ENCODE measurements around the gene STAC.
"Not testable (repeated sequence)": the region's sequence is repeated elsewhere in the genome, so short reads cannot be mapped to it uniquely, and the experiment has no call there.

STAC gene

DNA sequence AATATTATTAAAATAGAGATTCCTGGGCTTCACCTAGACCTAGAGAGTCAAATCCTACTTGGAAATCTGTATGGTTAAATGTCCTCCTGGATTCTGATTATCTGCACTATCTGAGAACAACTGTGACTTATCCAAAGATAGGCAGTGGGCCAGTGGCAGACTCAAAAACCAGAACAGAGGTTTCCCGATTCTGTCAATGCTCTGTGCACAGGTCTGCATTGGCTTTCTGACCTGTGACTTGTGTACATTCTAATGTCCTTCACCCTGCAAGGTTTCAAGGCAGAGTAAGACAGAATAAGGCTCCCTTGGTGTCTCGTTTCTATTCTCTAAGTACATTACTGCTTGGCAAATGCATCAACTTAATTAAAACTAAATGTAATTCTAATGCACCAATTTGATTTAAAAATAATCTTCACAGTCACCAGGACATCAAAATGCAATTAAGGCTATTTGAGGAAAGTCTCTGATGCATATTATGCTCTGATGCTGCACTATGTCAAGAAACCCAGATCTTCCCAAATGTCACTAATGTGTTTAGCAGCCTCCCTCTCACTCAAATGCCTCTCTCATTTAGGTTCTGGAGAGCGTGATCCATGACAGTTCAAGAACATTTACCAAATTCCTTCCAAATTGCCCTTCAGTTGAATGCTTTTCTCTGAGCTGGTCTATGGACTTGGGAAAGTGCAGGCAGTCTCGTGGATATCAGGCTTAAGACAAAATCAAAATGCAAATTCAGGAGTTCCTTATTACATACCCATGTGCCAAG, 140.1 kb downstream of the STAC start:
- no peak for DNase-seq

DNA sequence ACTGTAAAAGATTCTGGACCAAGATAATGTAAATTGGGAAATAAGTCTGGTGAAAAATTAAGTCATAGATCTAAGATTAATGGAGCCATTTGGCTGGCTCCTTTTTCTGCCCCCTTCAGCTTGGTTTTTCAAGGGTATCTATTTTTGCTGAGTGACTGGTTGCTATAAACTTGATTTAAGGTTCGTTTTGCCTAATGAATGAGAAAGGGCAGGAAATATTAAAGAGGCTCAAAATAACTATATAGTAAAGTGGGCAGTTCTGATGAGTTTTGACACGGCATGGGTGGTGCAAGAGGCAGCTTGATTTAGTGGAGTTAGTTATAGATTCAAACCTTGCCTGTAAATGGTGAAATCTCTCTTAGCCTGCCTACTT, 140.7 kb downstream of the STAC start:
- no peak for DNase-seq

DNA sequence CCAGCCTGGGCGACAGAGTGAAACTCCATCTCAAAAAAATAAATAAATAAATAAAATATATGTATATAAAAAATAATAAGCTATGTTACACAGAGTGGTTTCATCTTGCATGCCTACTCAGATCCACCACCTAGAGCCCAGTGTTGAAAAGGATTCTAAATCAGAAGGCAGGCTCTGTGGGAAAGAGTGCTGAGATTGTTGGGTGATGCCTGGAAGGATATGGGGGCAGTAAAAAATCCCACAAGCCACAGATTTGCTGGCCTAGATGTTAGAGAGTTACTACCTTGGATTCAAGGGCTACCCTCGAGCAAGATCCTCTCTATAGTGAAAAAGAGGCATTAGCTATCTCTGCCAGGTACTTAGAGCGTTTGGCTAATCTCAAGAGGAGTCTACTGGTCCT, 144.3 kb downstream of the STAC start:
- DNase-seq, result no peak

DNA sequence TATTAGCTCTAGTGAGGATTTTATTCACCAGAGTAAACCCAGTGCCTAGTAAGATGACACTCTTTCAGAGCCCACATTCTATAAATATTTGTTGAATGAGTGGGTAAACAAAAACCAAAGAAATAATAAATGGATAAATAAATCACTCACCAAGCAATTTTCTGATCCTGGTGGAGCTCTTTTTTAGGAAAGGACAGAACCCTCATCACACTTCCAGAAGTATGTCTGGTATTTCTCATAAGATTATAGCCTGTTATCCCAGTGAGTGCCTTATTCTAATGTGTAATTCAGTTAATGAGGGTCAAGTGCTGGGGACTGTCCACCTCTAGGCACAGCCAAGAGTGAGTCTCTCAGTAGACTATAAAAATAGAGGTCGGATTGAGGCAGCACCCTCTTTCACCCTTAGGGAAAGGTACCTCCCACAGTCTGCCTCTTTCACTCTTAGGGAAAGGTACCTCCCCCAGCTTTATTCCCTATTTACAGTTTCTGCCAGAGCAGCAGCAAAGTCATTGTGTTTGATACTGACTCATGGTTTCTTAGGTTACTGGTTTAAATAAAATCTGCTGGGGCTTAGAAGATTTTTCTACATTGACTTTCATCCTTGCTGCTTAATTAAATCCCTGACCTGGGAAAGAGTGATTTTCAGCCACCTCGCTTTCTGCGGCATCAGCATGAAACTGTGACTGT, 145.0 kb downstream of the STAC start:
- no peak for DNase-seq

DNA sequence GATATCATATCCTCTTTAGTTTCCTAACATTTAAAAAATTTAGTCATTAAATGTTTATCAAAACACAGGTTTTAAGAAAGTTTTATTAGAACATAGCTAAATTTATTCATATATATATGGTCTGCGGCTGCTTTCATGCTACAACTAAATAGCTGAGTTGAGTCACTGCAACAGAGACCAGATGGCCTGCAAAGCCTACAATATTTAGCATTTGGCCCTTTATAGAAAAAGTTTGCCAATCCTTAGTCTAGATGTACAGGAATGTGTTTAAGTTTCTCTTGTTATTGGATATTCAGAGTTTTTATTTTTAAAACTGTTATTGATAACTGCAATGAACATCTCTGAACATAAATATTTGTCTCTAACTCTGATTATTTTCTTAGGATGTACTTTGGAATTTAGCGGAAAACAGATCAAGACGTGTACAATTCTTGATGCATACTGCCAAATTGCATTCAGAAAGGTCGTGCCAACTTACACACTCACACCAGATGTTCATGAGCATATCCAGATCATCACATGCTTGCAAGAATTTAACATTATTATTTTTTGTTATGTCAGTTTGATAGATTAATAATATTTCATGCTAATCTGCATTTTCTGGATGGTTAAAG, 157.9 kb downstream of the STAC start:
- DNase-seq, result no peak

DNA sequence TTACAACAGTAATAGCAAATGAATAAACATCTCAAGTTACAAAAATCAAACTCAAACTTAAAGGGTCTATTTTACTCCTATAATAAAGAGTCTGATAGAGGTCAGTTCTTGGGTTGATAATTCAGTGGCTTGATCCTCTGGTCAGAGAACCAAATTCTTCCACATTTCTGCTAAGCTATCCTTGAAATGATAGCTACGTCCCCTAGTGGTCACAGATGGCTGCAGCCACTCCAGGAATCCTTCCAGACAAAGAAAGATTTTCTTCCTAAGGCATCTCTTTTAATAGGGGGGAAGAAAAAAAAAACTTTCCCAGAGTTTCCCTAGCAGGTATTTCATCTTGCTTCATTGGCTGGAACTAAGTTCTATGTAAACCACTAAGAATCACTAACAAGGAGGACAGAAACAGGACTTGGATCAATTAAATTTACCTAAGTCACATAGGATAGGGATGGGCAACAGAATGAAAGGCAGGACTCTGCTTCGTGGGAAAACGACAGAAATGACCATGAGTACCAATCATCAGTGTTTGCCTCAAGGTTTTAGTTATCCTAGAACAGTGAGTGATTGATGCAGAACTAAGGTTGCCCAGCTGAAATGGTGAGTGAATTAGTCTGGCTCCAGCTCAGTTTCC, 160.7 kb downstream of the STAC start:
- no peak for DNase-seq

DNA sequence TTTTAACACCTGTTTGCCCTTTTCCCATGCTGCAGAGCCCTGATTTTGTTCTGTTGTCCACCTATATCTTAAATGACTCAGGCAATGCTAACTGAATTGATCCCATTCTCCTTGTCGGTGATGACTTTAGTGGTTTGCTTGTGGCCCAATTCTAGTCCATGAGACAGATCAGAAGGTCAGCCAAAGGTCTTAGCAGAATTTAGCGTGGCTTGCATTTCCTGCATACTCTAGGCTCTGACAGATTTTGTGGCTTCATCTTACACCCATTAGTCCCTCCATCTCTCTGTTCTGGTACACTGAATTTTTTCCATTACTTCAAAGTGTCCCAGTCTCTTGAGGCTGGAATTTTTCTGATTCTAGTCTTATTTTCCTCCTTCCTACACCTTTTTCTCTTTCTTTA, 161.9 kb downstream of the STAC start:
- no peak for DNase-seq

DNA sequence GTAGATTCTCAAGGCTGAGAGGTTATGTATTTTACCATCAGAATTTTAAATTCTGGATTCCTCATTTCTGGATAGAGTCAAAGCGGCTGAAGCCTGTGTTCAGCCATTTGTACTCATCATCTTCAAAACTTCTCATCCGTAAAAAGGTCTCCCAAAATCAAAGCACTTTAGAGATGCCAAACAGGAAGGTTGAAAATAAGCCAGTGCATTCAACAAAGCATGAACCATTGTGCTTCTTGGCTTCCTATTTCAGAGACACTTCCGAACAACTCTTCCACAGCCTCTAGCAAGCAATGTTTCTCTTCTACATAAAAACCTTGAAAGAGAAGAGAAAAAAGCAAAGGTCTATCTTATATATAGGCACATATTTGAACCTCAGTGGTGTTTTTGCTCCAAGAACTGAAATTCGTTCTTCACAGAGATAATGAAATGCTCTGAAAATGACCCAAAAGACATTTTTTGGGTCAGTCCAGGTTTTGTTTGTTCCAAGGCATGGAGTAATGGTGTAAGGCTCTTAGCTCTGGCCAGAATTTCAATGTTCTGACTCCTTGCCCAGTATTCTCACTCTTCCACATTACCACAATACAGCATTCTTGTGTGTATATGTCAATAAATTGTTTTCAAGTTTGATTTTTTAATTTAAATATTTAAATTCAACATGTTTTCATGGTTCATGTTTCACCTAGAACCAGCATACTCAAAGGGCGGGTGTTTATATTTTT, 163.1 kb downstream of the STAC start:
- DNase-seq, result no peak

DNA sequence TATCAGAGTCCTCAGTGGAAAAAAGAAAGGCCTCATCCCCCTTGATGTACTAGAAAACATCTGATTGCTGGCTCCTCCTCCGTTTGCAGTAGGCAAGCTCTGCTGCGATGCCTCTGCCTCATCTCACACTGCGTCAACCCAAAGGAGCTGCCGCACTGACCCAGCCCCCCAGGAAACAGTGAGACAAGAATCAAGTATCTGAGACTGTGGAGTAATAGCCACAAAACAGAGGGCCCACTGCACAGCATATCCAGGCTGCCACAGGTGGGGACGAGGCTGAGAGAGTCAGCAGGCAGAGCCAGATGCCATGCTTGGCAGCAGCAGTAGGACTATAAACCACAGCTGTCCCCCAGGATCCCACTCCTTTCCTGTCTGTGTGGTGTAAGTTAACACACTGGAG, 165.9 kb downstream of the STAC start:
- no peak for DNase-seq

DNA sequence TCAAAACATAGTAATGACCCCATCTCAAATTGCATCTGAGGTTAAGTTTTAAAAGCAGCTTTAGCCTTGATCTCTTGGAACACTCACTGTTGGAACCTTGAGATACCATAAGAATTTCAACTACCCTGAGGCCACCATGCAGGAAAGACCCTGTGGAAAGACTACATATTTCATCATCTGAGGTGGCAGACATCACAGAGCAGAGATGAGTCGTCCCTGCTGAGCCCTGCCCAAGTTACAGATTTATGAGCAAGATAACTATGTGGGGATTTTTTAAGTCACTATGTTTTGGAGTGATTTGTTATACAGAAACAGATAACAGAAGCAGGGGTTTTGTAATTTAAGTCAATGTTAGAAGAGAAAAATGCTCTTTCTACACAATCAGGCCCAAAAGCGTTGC, 168.4 kb downstream of the STAC start:
- DNase-seq, result no peak

DNA sequence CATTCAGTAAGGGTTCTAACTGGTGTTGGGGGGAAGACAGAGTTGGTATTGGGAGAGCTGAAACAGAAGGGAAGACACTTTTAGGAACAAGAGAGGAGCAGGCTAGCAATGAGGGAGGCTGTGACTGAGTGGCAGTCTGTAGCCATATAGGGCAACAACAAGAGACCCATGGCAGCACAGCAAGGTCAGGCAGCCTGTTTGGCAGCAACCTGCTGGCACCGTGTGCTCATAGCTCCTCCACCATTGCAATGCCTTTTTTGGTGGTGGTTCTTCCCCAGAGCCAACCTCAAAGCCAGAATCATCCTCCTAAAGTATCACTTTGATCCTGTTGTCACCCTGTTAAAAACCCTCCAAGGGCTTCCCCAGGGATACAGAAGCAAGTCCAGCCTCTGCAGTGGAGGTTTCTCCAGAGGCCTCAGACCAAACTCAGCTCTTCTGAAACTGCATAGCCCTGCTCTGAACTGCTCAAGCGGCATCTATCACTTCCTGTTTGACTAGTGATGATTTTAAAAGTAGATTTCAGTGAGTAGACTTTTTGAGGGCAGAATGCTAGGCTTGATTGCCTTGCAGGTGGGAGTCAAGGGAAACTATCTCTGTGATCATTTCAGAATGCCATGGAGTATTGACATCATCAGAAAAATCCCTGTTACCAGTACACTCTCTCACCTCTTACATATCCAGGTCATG, 176.9 kb downstream of the STAC start:
- no peak for DNase-seq

DNA sequence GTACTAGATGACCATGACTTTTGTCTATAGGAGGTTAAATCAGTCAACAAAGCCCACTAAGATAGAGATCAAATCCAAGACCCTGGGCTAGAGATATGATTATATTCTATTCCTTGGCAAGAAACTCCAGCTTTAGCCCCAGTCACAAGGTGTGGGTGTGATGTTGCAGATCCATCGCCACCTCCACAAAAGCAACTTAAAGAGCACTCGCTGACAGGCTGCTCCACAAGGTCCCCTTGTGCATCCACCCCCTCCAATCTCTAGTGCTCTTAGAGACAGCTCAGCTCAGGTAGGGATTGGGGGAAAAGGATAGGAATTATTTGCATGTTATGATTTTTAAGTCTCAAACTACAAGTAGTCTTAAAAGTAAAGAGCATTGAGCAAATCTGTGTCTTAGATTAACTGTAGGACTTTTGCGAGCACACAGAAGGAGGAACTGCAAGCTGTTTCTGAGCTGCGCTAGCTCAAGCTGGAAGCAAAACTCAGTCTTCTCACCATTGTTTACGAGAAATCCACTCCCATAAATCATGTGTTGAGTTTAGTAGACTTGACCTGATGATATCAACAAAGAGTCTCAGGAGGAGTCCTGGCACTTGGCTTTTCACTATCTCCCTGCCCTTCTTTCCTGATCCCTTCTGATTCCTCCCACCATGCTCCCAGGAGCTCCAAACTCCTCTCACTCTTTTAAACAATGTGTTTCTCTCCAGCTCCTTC, 177.6 kb downstream of the STAC start:
- DNase-seq, result no peak

DNA sequence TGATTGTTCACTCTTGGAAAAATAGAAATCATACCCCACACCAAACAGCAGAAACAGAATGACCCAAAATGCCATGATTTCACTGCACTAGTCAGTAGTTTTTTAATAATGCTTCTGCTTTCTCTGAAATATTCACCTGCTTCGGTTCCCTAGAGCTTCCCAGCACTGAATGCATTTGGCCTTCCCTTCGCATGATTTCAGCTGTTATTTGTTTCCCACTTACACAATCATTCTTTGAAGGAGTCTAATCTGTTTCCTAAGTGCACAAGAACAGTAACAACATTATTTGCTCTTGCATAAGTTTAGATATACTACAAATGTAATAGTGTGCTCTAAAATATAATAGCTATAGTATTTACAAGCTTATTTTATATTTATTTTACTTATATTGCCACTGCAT, 178.7 kb downstream of the STAC start:
- no peak for DNase-seq

DNA sequence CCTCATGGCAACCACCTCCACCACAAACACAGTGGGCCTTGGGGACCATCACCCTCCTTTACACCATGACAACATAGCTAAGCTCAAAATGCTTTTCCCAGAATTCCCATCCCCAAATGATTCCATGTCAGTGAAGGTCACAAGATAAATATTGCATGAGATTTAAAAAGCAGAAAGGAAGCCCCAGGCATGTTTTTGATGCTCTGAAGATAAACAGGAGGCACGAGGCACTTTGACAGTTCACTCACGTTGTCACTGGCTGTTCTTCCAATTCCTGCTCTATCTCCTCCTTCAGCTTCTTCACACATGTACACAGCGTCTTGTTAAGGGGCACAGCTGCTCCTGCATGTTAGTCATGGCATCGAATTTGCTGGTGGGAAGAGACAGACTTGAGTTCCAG, 180.4 kb downstream of the STAC start:
- no peak for DNase-seq

DNA sequence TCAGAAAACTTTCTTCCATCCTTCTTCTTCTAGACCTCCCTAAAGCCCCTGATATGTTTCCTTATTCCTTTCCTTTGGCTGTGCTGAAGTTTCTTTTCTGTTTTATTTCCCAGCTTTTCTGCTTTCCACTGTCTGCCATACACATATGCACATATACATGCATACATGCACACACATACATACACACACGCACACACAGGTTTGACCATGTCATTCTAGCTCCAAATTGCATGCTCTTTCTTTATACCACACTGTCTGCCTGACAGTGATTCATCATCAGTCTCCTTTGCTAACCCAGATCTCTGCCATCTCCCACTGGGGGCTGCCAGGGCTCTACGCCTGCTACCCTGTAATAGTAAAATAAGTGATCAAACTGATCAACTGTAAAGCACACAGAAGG, 181.3 kb downstream of the STAC start:
- DNase-seq, result no peak

DNA sequence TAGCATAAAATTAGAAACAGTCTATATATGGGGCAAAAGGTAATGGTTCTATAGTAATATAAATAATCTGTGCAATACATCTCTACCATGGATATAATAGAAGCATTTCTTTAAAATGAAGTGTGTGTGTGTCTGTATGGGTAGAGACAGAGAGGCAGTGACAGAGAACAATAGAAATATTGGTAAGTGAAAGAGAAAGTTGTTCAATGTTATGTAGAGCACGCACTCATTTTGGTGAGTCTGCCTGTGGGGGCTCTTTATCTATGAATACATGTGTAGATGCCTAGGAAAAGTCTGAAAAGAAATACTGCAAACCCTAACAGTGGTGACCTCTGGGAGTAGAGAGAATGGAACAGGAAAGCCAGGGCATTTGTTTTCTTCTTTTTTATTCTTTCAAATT, 182.6 kb downstream of the STAC start:
- DNase-seq, result no peak

DNA sequence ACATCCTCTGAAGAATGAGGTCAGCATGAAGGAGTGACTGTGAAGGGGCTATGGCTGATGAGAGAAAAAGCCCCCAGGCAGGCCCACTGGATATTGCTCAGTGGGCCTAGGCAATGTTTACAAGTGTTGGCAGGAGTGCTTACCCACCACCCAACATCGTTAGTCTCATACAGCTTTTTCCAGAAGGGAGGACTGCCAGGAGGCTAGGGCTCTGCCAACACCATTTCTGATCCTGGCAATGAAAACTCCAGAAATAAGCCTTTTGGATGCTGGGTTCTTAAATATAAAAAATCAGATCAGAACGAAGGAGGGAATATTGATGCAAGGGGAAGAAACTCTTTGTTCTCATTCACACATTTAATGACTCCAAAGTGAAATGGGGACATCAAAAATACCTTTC, 194.9 kb downstream of the STAC start:
- DNase-seq, result no peak

DNA sequence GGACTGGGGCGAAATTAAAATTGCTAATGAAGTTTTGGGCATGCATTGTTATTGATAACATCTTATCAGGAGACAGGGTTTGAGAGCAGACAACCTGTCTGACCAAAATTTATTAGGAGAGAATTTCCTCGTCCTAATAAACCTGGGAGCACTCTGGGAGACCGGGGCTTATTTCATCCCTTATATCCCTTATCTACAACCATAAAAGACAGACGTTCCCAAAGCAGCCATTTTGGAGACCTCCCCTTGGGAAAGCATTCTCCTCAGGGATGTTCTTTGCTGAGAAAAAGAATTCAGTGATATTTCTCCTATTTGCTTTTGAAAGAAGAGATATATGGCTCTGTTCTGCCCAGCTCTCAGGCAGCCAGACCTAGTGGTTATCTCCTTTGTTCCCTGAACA, 198.1 kb downstream of the STAC start:
- not testable (repeated sequence) for DNase-seq

DNA sequence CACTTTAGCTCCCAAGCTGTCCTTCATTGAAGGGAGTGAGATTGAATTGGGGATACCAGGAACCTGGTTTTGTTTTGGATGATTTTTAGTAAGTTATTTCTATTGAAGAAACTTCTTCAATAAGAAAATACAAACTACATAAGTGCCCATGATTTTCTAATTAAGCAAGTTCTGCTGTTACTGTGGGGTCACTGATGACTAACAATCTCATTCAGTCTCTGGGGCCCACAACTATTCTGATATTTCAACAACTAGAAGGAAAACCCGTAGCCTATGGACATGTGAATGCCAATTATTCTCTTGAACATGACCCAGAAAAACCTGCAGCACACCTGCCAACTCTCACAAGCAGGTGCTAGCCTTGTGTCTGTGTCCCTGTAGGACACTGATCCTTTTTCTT, 199.4 kb downstream of the STAC start:
- DNase-seq, result no peak

DNA sequence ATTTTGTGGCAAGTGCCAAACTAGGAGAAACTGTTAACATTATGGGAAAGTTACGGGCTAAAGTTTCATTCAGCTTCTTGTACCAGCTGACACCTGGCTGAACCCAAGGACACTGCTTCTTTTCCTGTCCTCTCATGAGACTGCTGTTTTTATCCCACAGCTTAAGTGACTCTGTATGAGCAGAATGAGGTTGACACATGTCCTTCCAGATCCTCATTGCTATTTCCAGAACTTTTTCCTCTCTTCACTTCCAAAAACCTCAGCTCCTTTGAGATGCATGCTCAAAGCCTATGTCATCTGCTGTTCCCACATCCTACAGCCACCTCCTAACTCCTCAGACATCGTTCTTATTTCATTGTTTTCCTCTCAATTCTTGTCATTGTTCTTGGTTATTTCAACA, 200.4 kb downstream of the STAC start:
- DNase-seq, result no peak

DNA sequence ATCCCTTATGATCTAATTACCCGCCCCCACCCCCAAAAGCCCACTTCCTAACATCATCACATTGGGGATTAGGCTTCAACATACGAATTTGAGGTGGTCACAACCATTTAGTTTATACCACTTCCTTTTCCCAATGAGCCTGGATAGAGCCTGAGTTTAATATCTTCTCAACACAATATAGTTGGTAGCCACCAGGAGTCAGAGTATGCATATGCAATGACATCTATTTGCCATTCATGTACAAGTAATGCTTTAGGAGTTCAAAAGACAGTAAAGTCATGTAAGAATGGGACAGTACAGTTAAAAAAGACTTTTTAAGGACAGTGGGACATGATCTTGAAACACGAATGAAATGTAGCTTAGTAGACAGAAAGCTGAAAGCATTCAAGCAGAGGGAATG, 211.7 kb downstream of the STAC start:
- no peak for DNase-seq

DNA sequence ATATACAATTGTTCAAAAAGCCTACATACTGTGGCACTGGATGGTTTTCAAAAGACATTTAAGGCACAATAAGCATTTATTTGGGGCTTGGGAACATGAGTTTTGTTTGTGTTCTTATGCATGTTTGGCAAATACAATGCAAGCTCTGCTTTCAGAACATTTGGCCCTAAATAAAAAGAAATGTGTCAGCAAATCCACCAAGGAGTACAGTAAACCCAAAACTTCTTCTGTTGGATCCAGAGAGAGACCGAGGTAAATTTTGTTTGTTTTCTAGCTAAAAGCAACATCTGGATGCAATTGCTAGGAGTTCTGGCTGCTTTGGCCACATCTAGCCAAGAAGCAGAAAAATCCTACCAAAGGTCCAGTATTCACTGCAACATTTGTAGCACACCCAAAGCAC, 215.2 kb downstream of the STAC start:
- no peak for DNase-seq
